ENCODE results near the gene TMEM190. TPM values are rescaled to one million over a fixed set of nuclear protein-coding genes. Genes with fewer than 3 reads are reported as not detected.

Gene TMEM190
- total and polyA plus RNA-seq, 2 experiments from 2014 or later = 6.6 TPM; not detected in 1

- no peaks in the 10 kb centered on the region for H3K9me2 ChIP-seq (replicated peaks; ENCODE audit: insufficient read depth)
- DNase-seq (ENCODE audit: low spot score) = no peak
- peaks cover 38% of the 10 kb centered on the region for H3K27me3 ChIP-seq
- 87% methylated on average over 11 of the region's 11 CpGs for WGBS (ENCODE audit: low lambda C conversion rate, missing lambda C conversion rate)
- peaks cover 14% of the 10 kb centered on the region for H3K4me1 ChIP-seq (ENCODE audit: insufficient read depth)
- H3K4me2 ChIP-seq = no peak overlapping the region
- no peaks in the 10 kb centered on the region for H4K20me1 ChIP-seq (ENCODE audit: insufficient read depth, poor library complexity, severe bottlenecking)
- H3K9me3 ChIP-seq (ENCODE audit: low read depth) = no peaks in the 10 kb centered on the region
- no peak overlapping the region for H2AFZ ChIP-seq
- no peaks in the 10 kb centered on the region for H3K79me2 ChIP-seq
- no peak overlapping the region for H3K27ac ChIP-seq
- no peak for TF ChIP-seq EZH2phosphoT487 (IDR thresholded peaks at IDR 0.05; ENCODE audit: low read depth, severe bottlenecking, unreplicated experiment)
- TF ChIP-seq EZH2 (IDR thresholded peaks at IDR 0.05; ENCODE audit: borderline replicate concordance) = no peak
- no peak for TF ChIP-seq CTCF (IDR thresholded peaks at IDR 0.05; ENCODE audit: poor library complexity)
- H3K36me3 ChIP-seq (replicated peaks; ENCODE audit: insufficient read depth, low read depth) = no peaks in the 10 kb centered on the region
- no peak overlapping the region for H3K4me3 ChIP-seq
These were observed 25.9 kb upstream of the TMEM190 start for GRCh38 chr19:55350620-55351315.

GRCh38 chr19:55352040-55352439, 24.6 kb upstream of the TMEM190 start:
- no peak overlapping the region for H2AFZ ChIP-seq
- no peaks in the 10 kb centered on the region for H3K9me2 ChIP-seq (replicated peaks; ENCODE audit: insufficient read depth)
- no peak overlapping the region for H3K4me3 ChIP-seq
- H3K36me3 ChIP-seq (replicated peaks; ENCODE audit: insufficient read depth, low read depth) = no peaks in the 10 kb centered on the region
- H3K79me2 ChIP-seq = no peaks in the 10 kb centered on the region
- WGBS (ENCODE audit: low lambda C conversion rate, missing lambda C conversion rate) = 85% methylated on average over 6 of the region's 6 CpGs
- peaks cover 14% of the 10 kb centered on the region for H3K4me1 ChIP-seq (ENCODE audit: insufficient read depth)
- DNase-seq (ENCODE audit: low spot score) = no peak
- no peaks in the 10 kb centered on the region for H3K9me3 ChIP-seq (ENCODE audit: low read depth)
- peaks cover 50% of the 10 kb centered on the region for H3K27me3 ChIP-seq
- TF ChIP-seq CTCF (IDR thresholded peaks at IDR 0.05; ENCODE audit: poor library complexity) (no peak), EZH2 (IDR thresholded peaks at IDR 0.05; ENCODE audit: borderline replicate concordance) (no peak), EZH2phosphoT487 (IDR thresholded peaks at IDR 0.05; ENCODE audit: low read depth, severe bottlenecking, unreplicated experiment) (no peak)
- no peak overlapping the region for H3K27ac ChIP-seq
- no peak overlapping the region for H3K4me2 ChIP-seq
- H4K20me1 ChIP-seq (ENCODE audit: insufficient read depth, poor library complexity, severe bottlenecking) = no peaks in the 10 kb centered on the region

GRCh38 chr19:55352549-55353145, 24.0 kb upstream of the TMEM190 start:
- Histone ChIP-seq H3K4me3 (no peak overlapping the region), H4K20me1 (ENCODE audit: insufficient read depth, poor library complexity, severe bottlenecking) (no peaks in the 10 kb centered on the region), H3K9me3 (ENCODE audit: low read depth) (no peaks in the 10 kb centered on the region), H3K27me3 (peaks cover 54% of the 10 kb centered on the region), H2AFZ (no peak overlapping the region), H3K27ac (no peak overlapping the region), H3K4me1 (ENCODE audit: insufficient read depth) (peaks cover 14% of the 10 kb centered on the region), H3K79me2 (no peaks in the 10 kb centered on the region), H3K9me2 (replicated peaks; ENCODE audit: insufficient read depth) (no peaks in the 10 kb centered on the region), H3K4me2 (no peak overlapping the region), H3K36me3 (replicated peaks; ENCODE audit: insufficient read depth, low read depth) (no peaks in the 10 kb centered on the region)
- DNase-seq (ENCODE audit: low spot score) = no peak
- 80% methylated on average over 25 of the region's 25 CpGs for WGBS (ENCODE audit: low lambda C conversion rate, missing lambda C conversion rate)
- TF ChIP-seq EZH2 (IDR thresholded peaks at IDR 0.05; ENCODE audit: borderline replicate concordance) (no peak), CTCF (IDR thresholded peaks at IDR 0.05; ENCODE audit: poor library complexity) (no peak), EZH2phosphoT487 (IDR thresholded peaks at IDR 0.05; ENCODE audit: low read depth, severe bottlenecking, unreplicated experiment) (no peak)

Measured in hepatocyte (in vitro differentiated cells).